VCaP (cell line): ENCODE measurements around the gene CDH4.

ENCODE experiments used
- H3K27ac ChIP-seq: fragments of 450-650 bp; 2 replicates; pipeline ENCODE4 v1.5.1; 2017
- CTCF ChIP-seq: fragments of 450-650 bp; conservative IDR thresholded peaks from 2 replicates; pipeline ENCODE4 v1.5.1; 2017; ENCODE audit warnings: mild to moderate bottlenecking, moderate library complexity

CDH4 gene

GRCh38 chr20:61821735-61822134 is 569.7 kb downstream of the CDH4 start:
- no peak for TF ChIP-seq CTCF
- 0 out of 2 replicates have a peak overlapping the region, but pooled peaks have one; percentile 21 for H3K27ac ChIP-seq

GRCh38 chr20:61822396-61822795 is 570.3 kb downstream of the CDH4 start:
- no peak for TF ChIP-seq CTCF

GRCh38 chr20:61823242-61823641 is 571.2 kb downstream of the CDH4 start:
- no peak for TF ChIP-seq CTCF
- no peak overlapping the region for H3K27ac ChIP-seq

More at GRCh38 chr20:61822396-61822795, 570.3 kb downstream of the CDH4 start:
- no peak overlapping the region for H3K27ac ChIP-seq

GRCh38 chr20:61828891-61829290 is 576.8 kb downstream of the CDH4 start:
- no peak for TF ChIP-seq CTCF

GRCh38 chr20:61829526-61829925 is 577.5 kb downstream of the CDH4 start:
- TF ChIP-seq CTCF: no peak
- no peak overlapping the region for H3K27ac ChIP-seq

More at GRCh38 chr20:61828891-61829290, 576.8 kb downstream of the CDH4 start:
- no peak overlapping the region for H3K27ac ChIP-seq

- H3K27ac ChIP-seq: no peak overlapping the region
- TF ChIP-seq CTCF: no peak
Observed at GRCh38 chr20:61830241-61830930, 578.3 kb downstream of the CDH4 start.

GRCh38 chr20:61830991-61831390 is 578.9 kb downstream of the CDH4 start:
- TF ChIP-seq CTCF: no peak
- H3K27ac ChIP-seq: no peak overlapping the region
